H1 (cell line): ENCODE measurements around the gene GRID2. TPM values are rescaled to one million over a fixed set of nuclear protein-coding genes. Genes with fewer than 3 reads are reported as not detected.

Experiments used
- CTCF ChIA-PET: fragments of 300-600 bp; sonication (Branson Sonifier 250); formaldehyde crosslinking; loops from one replicate; lab custom pipeline; 2021; ENCODE audit not compliant: partially characterized antibody; lab: Charles Lee
- POLR2A ChIA-PET: fragments of 300-600 bp; sonication (Branson Sonifier 250); formaldehyde crosslinking; loops from one replicate; lab custom pipeline; 2021; ENCODE audit warnings: inconsistent platforms; ENCODE audit not compliant: partially characterized antibody; lab: Charles Lee
- DNase-seq, 2 experiments: peaks; one replicate each; pipeline versions ENCODE4 v3.0.0 to v3.0.0-alpha.2; 2010 to 2022; ENCODE audit warnings: low spot score in 2 of 2, low read depth in 1 of 2, mixed read lengths in 1 of 2
- FAIRE-seq: peaks from 2 replicates; lab custom pipeline; 2011; peaks lifted over from hg19 to GRCh38; lab: Jason Lieb, UNC
- H2AFZ ChIP-seq: 2 replicates; pipeline ENCODE4 v1.8.1; 2012; ENCODE audit warnings: low read length, inconsistent platforms
- H2AK5ac ChIP-seq: 2 replicates; pipeline ENCODE4 v1.6.1; 2013; ENCODE audit warnings: low read depth, low read length
- H2BK120ac ChIP-seq: replicated peaks from 2 replicates; pipeline ENCODE3; 2013; ENCODE audit warnings: low read depth, low read length, inconsistent platforms
- H2BK12ac ChIP-seq: 2 replicates; pipeline ENCODE4 v1.6.1; 2013; ENCODE audit warnings: low read depth, low read length
- H2BK15ac ChIP-seq: 2 replicates; pipeline ENCODE4 v1.6.1; 2013; ENCODE audit warnings: low read length
- H2BK20ac ChIP-seq: 2 replicates; pipeline ENCODE4 v1.6.1; 2013; ENCODE audit warnings: low read length
- H2BK5ac ChIP-seq: 2 replicates; pipeline ENCODE4 v1.6.1; 2013; ENCODE audit warnings: low read depth, low read length
- H3K14ac ChIP-seq: 2 replicates; pipeline ENCODE4 v1.6.1; 2013; ENCODE audit warnings: inconsistent platforms; ENCODE audit not compliant: insufficient read length
- H3K18ac ChIP-seq: 2 replicates; pipeline ENCODE4 v1.6.1; 2013; ENCODE audit warnings: low read length; ENCODE audit errors: extremely low read depth
- H3K23ac ChIP-seq: 2 replicates; pipeline ENCODE4 v1.6.1; 2013; ENCODE audit warnings: inconsistent platforms; ENCODE audit not compliant: insufficient read length
- H3K23me2 ChIP-seq: 2 replicates; pipeline ENCODE4 v1.6.1; 2013; ENCODE audit warnings: low read depth, low read length
- H3K27ac ChIP-seq: 2 replicates; pipeline ENCODE4 v1.6.1; 2011; ENCODE audit warnings: low read depth, low read length, inconsistent platforms
- H3K27me3 ChIP-seq, 4 experiments: replicated peaks in 1 of 4; 1 replicate in 1 of 4; 2 replicates in 3 of 4; pipeline versions ENCODE4 v1.6.1 to v1.8.1; 2011 to 2013; ENCODE audit warnings: low read length in 3 of 4, mild to moderate bottlenecking in 3 of 4, inconsistent platforms in 2 of 4, mixed read lengths in 2 of 4, moderate library complexity in 1 of 4; ENCODE audit not compliant: control insufficient read depth in 3 of 4, insufficient read depth in 3 of 4; ENCODE audit errors: extremely low read depth in 1 of 4
- H3K36me3 ChIP-seq, 4 experiments: 2 replicates each; pipeline versions ENCODE4 v1.6.1 to v1.8.1; 2011 to 2013; ENCODE audit warnings: mild to moderate bottlenecking in 4 of 4, low read length in 3 of 4, moderate library complexity in 2 of 4, control low read depth in 1 of 4, inconsistent platforms in 1 of 4; ENCODE audit not compliant: insufficient read depth in 4 of 4, control insufficient read depth in 2 of 4
- H3K4ac ChIP-seq: replicated peaks from 2 replicates; pipeline ENCODE3; 2013; ENCODE audit warnings: low read length, low read depth, mixed read lengths, inconsistent platforms; ENCODE audit not compliant: insufficient read length
- H3K4me1 ChIP-seq, 4 experiments: replicated peaks in 1 of 4; 1 replicate in 1 of 4; 2 replicates in 3 of 4; pipeline versions ENCODE4 v1.6.1 to v1.8.1; 2011 to 2013; ENCODE audit warnings: low read length in 3 of 4, inconsistent platforms in 2 of 4, mixed read lengths in 1 of 4; ENCODE audit not compliant: insufficient read depth in 4 of 4, control insufficient read depth in 3 of 4
- H3K4me2 ChIP-seq, 2 experiments: 2 replicates each; pipeline versions ENCODE4 v1.6.1 to v1.8.1; 2011 to 2013; ENCODE audit warnings: low read depth in 2 of 2, low read length in 2 of 2, control low read depth in 1 of 2, inconsistent platforms in 1 of 2, mild to moderate bottlenecking in 1 of 2; ENCODE audit not compliant: insufficient read depth in 1 of 2
- H3K4me3 ChIP-seq, 4 experiments: fragments of 200-600, 300-600 bp in 1 of 4; sonication (generic), shearing (Covaris generic), sonication (Bioruptor Twin) in 1 of 4; 2 replicates each; pipeline versions ENCODE4 v1.5.1 to v1.8.1; 2011 to 2016; ENCODE audit warnings: low read length in 4 of 4, low read depth in 3 of 4, control low read depth in 2 of 4, inconsistent platforms in 2 of 4, mild to moderate bottlenecking in 2 of 4, mixed read lengths in 1 of 4, moderate library complexity in 1 of 4; ENCODE audit not compliant: insufficient read depth in 2 of 4; ENCODE audit errors: extremely low read depth in 1 of 4
- H3K56ac ChIP-seq: replicated peaks from 2 replicates; pipeline ENCODE3; 2013; ENCODE audit warnings: low read depth, mild to moderate bottlenecking, mixed read lengths, low read length, inconsistent platforms; ENCODE audit not compliant: insufficient read length
- H3K79me1 ChIP-seq: 2 replicates; pipeline ENCODE4 v1.6.1; 2013; ENCODE audit warnings: low read depth, low read length, control low read depth
- H3K79me2 ChIP-seq, 2 experiments: 2 replicates each; pipeline versions ENCODE4 v1.6.1 to v1.8.1; 2012 to 2013; ENCODE audit warnings: low read length in 2 of 2, mild to moderate bottlenecking in 2 of 2, inconsistent platforms in 1 of 2; ENCODE audit not compliant: insufficient read depth in 2 of 2, control insufficient read depth in 1 of 2
- H3K9ac ChIP-seq, 4 experiments: replicated peaks in 1 of 4; 1 replicate in 1 of 4; 2 replicates in 3 of 4; pipeline versions ENCODE4 v1.6.1 to v1.8.1; 2011 to 2013; ENCODE audit warnings: low read depth in 3 of 4, low read length in 3 of 4, control low read depth in 2 of 4, mild to moderate bottlenecking in 2 of 4, moderate library complexity in 2 of 4, inconsistent platforms in 1 of 4; ENCODE audit errors: extremely low read depth in 1 of 4
- H3K9me3 ChIP-seq, 2 experiments: 2 replicates each; pipeline versions ENCODE4 v1.6.1 to v1.8.1; 2012 to 2013; ENCODE audit warnings: mild to moderate bottlenecking in 2 of 2, moderate library complexity in 2 of 2, control low read depth in 1 of 2, inconsistent platforms in 1 of 2, low read depth in 1 of 2, low read length in 1 of 2, mixed read lengths in 1 of 2; ENCODE audit not compliant: insufficient read depth in 2 of 2
- H4K20me1 ChIP-seq, 2 experiments: replicated peaks in 1 of 2; 2 replicates each; pipeline versions ENCODE3 to v1.8.1; 2011 to 2013; ENCODE audit warnings: inconsistent platforms in 2 of 2, low read length in 2 of 2, mild to moderate bottlenecking in 1 of 2; ENCODE audit not compliant: insufficient read depth in 2 of 2, control insufficient read depth in 1 of 2
- H4K5ac ChIP-seq: 2 replicates; pipeline ENCODE4 v1.6.1; 2013; ENCODE audit warnings: low read length, low read depth, mixed read lengths, inconsistent platforms; ENCODE audit not compliant: insufficient read length
- H4K8ac ChIP-seq: 2 replicates; pipeline ENCODE4 v1.8.0; 2013; ENCODE audit warnings: mild to moderate bottlenecking, moderate library complexity, low read length, inconsistent platforms; ENCODE audit not compliant: insufficient read depth; ENCODE audit errors: extremely low read depth
- H4K91ac ChIP-seq: replicated peaks from 2 replicates; pipeline ENCODE3; 2013; ENCODE audit warnings: low read length, mixed read lengths, inconsistent platforms; ENCODE audit not compliant: insufficient read length
- CHD2 ChIP-seq: IDR thresholded peaks from 2 replicates; pipeline ENCODE4 v1.6.1; 2012; ENCODE audit warnings: low read length, improper control_type of control experiment
- JUN ChIP-seq: IDR thresholded peaks from 2 replicates; pipeline ENCODE4 v1.6.1; 2011; ENCODE audit warnings: low read depth, mild to moderate bottlenecking, improper control_type of control experiment, low read length
- RBBP5 ChIP-seq: IDR thresholded peaks from 2 replicates; pipeline ENCODE4 v1.7.1; 2012; ENCODE audit warnings: low read depth, mild to moderate bottlenecking, inconsistent platforms, low read length, moderate library complexity, borderline replicate concordance
- WGBS, 2 experiments: shearing (Covaris generic) in 1 of 2; methylation state at CpG; one replicate each; pipeline versions ENCODE4 v1.1.6 to v1.1.7; 2013 to 2015; ENCODE audit warnings: low lambda C conversion rate in 2 of 2, mixed read lengths in 2 of 2, inconsistent platforms in 1 of 2, low coverage in 1 of 2, missing lambda C conversion rate in 1 of 2; ENCODE audit not compliant: insufficient replicate concordance in 2 of 2, insufficient coverage in 1 of 2, insufficient read length in 1 of 2; ENCODE audit errors: extremely low coverage in 1 of 2, missing lambda C conversion rate in 1 of 2; 5-methylcytosine and 5-hydroxymethylcytosine counted together
- polyA plus RNA-seq, 7 experiments: library from polyadenylated mRNA; depleted of rRNA in 3 of 7; stranded (reverse) in 5 of 7; unstranded in 2 of 7; fragments of >200 nt in 5 of 7; fragments of 200-250 nt in 2 of 7; gene quantifications; 1 replicate in 5 of 7; 2 replicates in 1 of 7; 4 replicates in 1 of 7; pipeline versions ENCODE4 v1.2.1 to v1.2.3, GENCODE V29; 2011 to 2013; ENCODE audit warnings: missing spikeins in 2 of 7, mixed read lengths in 2 of 7
- total RNA-seq: library from RNA; stranded (reverse); fragmentation: NEBNext Ultra II Directional; extraction: Animal tissue kit (Norgen Biotek cat#: 25700); gene quantifications from 2 replicates; pipeline ENCODE4 v1.2.1, GENCODE V29; 2021
- TF ChIP-seq, protein P1 (sequence below): IDR thresholded peaks from 2 replicates; pipeline ENCODE4 v1.6.1; 2012; ENCODE audit warnings: inconsistent platforms

Gene GRID2
- total and polyA plus RNA-seq, 2 of the 8 experiments (the other 6 are each of a cell fraction or from before 2014, with no cell fraction given): 31.1 to 81.9 TPM

GRCh38 chr4:92952897-92953296, 649.1 kb downstream of the GRID2 start:
- H3K79me2 ChIP-seq: peaks cover 0 to 16% of the 10 kb centered on the region in 2 experiments; a peak in 2 of 4 replicates
- no peak overlapping the region for H4K8ac ChIP-seq
- no peak overlapping the region for H3K4me3 ChIP-seq
- H3K4ac ChIP-seq: no peak overlapping the region
- H2AFZ ChIP-seq: no peak overlapping the region
- H3K27me3 ChIP-seq: no peaks in the 10 kb centered on the region
- FAIRE-seq: no peak
- ChIA-PET POLR2A (no interaction called here), CTCF (interaction anchor here (0.6 kb wide), 1 partner anchor 10 kb away, joined by 3 read pairs; no protein-coding TSS in a partner anchor)
- no peak overlapping the region for H3K4me2 ChIP-seq
- 90% methylated on average over 3 of the region's 3 CpGs; no CpG with 5 or more reads in 1 of the 2 experiments for WGBS, 2 experiments
- H4K5ac ChIP-seq: no peak overlapping the region
- H3K14ac ChIP-seq: no peak overlapping the region
- H2AK5ac ChIP-seq: no peak overlapping the region
- H3K4me1 ChIP-seq: no peaks in the 10 kb centered on the region
- no peak overlapping the region for H3K27ac ChIP-seq
- no peaks in the 10 kb centered on the region; the same call in 1 of the 2 replicates for H3K23me2 ChIP-seq
- no peak overlapping the region for H2BK12ac ChIP-seq
- no peak overlapping the region for H3K23ac ChIP-seq
- no peak overlapping the region for H4K91ac ChIP-seq
- no peaks in the 10 kb centered on the region for H3K9me3 ChIP-seq
- no peak overlapping the region for H2BK15ac ChIP-seq
- no peaks in the 10 kb centered on the region for H3K79me1 ChIP-seq
- no peaks in the 10 kb centered on the region for H4K20me1 ChIP-seq
- H3K36me3 ChIP-seq: peaks cover 0 to 6% (median 2%) of the 10 kb centered on the region in 4 experiments; a peak in 3 of 8 replicates
- no peak for DNase-seq
- H2BK20ac ChIP-seq: no peak overlapping the region
- no peak overlapping the region for H3K56ac ChIP-seq
- no peak overlapping the region for H3K9ac ChIP-seq
- no peak overlapping the region for H2BK120ac ChIP-seq
- no peak overlapping the region for H3K18ac ChIP-seq
- TF ChIP-seq, protein P1, sequence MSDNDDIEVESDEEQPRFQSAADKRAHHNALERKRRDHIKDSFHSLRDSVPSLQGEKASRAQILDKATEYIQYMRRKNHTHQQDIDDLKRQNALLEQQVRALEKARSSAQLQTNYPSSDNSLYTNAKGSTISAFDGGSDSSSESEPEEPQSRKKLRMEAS: no peak
- no peak for TF ChIP-seq CHD2
- no peak for TF ChIP-seq RBBP5
- TF ChIP-seq JUN: no peak
- TF ChIP-seq, all 59 proteins: peak for 0
- no peak overlapping the region for H2BK5ac ChIP-seq
